ENCODE measurements around the gene MPP2. TPM values are rescaled to one million over a fixed set of nuclear protein-coding genes. Genes with fewer than 3 reads are reported as not detected.

Gene MPP2
- total and polyA plus RNA-seq, 9 of the 15 experiments (the other 6 are each of a cell fraction or from before 2014, with no cell fraction given), result 0.04 to 1.0 (median 0.24) TPM

GRCh38 chr17:43907425-43907981 is at the start of gene MPP2 (continued):
- TF ChIP-seq, protein P1, sequence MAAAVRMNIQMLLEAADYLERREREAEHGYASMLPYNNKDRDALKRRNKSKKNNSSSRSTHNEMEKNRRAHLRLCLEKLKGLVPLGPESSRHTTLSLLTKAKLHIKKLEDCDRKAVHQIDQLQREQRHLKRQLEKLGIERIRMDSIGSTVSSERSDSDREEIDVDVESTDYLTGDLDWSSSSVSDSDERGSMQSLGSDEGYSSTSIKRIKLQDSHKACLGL (CRISPR knock-in tag; IDR thresholded peaks at IDR 0.05; ENCODE audit: borderline replicate concordance, poor library complexity, severe bottlenecking), result no peak
- TF ChIP-seq, protein P2, sequence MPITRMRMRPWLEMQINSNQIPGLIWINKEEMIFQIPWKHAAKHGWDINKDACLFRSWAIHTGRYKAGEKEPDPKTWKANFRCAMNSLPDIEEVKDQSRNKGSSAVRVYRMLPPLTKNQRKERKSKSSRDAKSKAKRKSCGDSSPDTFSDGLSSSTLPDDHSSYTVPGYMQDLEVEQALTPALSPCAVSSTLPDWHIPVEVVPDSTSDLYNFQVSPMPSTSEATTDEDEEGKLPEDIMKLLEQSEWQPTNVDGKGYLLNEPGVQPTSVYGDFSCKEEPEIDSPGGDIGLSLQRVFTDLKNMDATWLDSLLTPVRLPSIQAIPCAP (CRISPR knock-in tag; IDR thresholded peaks at IDR 0.05; ENCODE audit: borderline replicate concordance), result no peak
- TF ChIP-seq L3MBTL2 (IDR thresholded peaks at IDR 0.05) (peak; percentile 67; the same call in 1 of the 2 replicates), FOXA1 (IDR thresholded peaks at IDR 0.05; ENCODE audit: borderline replicate concordance) (no peak), MBD2 (IDR thresholded peaks at IDR 0.05; ENCODE audit: borderline replicate concordance, low read depth) (no peak), ZNF77 (CRISPR knock-in tag; IDR thresholded peaks at IDR 0.05) (no peak), FOXM1 (IDR thresholded peaks at IDR 0.05; ENCODE audit: low read depth) (peak; percentile 69; the same call in 1 of the 2 replicates), FOXM1 (CRISPR knock-in tag; IDR thresholded peaks at IDR 0.05; ENCODE audit: low read depth) (no peak)

- Histone ChIP-seq H3K9me3 (replicated peaks; ENCODE audit: control insufficient read depth, insufficient read depth, low read depth, low read length) (no peaks in the 10 kb centered on the region), H3K4me2 (ENCODE audit: insufficient read depth, low read length) (no peak overlapping the region), H2AFZ (ENCODE audit: low read depth, low read length) (no peak overlapping the region), H3K27ac (ENCODE audit: extremely low read depth, low read depth, low read length) (no peak overlapping the region), H3K4me1 (replicated peaks in 1 of 2; ENCODE audit: control insufficient read depth in 2 of 2, insufficient read depth in 2 of 2, low read length in 2 of 2) (peaks cover 0 to 16% of the 10 kb centered on the region in 2 experiments; a peak in 3 of 5 replicates), H3K9me1 (ENCODE audit: control insufficient read depth, insufficient read depth, low read length) (no peaks in the 10 kb centered on the region), H3K79me2 (ENCODE audit: control insufficient read depth, insufficient read depth, low read length) (no peaks in the 10 kb centered on the region), H3K4me3 (no peak overlapping the region), H3K27me3 (ENCODE audit: control insufficient read depth in 2 of 2, insufficient read depth in 2 of 2, low read length in 2 of 2) (peaks cover 29 to 60% of the 10 kb centered on the region in 2 experiments), H3K36me3 (ENCODE audit: control insufficient read depth, insufficient read depth, low read length) (no peaks in the 10 kb centered on the region), H4K20me1 (replicated peaks; ENCODE audit: control insufficient read depth, insufficient read depth, low read length) (no peaks in the 10 kb centered on the region; the same call in 1 of the 2 replicates), H3K9ac (ENCODE audit: insufficient read depth in 1 of 2, low read depth in 2 of 2, low read length in 2 of 2) (no peak overlapping the region)
- ChIA-PET CTCF (ENCODE audit: low intra/inter-chr PET ratio) (no interaction called here), POLR2A (no interaction called here)
- ATAC-seq (no peak), DNase-seq (ENCODE audit: extremely low read depth in 1 of 4, low spot score in 3 of 4) (no peak), FAIRE-seq (no peak)
- no TSS peak for BruUV-seq (replicated peaks)
- peak; percentile 21; the same call in 1 of the 2 replicates for TF ChIP-seq EGR1 (conservative IDR thresholded peaks at IDR 0.05)
- TF ChIP-seq, protein P3, sequence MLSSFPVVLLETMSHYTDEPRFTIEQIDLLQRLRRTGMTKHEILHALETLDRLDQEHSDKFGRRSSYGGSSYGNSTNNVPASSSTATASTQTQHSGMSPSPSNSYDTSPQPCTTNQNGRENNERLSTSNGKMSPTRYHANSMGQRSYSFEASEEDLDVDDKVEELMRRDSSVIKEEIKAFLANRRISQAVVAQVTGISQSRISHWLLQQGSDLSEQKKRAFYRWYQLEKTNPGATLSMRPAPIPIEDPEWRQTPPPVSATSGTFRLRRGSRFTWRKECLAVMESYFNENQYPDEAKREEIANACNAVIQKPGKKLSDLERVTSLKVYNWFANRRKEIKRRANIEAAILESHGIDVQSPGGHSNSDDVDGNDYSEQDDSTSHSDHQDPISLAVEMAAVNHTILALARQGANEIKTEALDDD (IDR thresholded peaks at IDR 0.05), result no peak
- 41% methylated on average over 8 of the region's 8 CpGs for WGBS (ENCODE audit: insufficient coverage, low coverage, missing lambda C conversion rate)
- in situ Hi-C loops (cut with MboI) (no loop called here), intact Hi-C loops (cut with micrococcal nuclease) (no loop called here)
These were observed 48.9 kb upstream of the MPP2 start for GRCh38 chr17:43956222-43956621.

All from K562 (cell line).